Raji (cell line): ENCODE results near the gene AKT1S1.

Source experiments
- POLR2A ChIP-seq: IDR thresholded peaks from 2 replicates; pipeline ENCODE4 v1.6.1; 2011; ENCODE audit warnings: low read depth, low read length, control low read depth; ENCODE audit not compliant: insufficient read depth

AKT1S1 gene

GRCh38 chr19:49833599-49833998, 43.6 kb downstream of the AKT1S1 start:
- TF ChIP-seq POLR2A = no peak

- TF ChIP-seq POLR2A = no peak
These were observed 44.6 kb downstream of the AKT1S1 start for GRCh38 chr19:49832556-49832955.

GRCh38 chr19:49831592-49831991, 45.6 kb downstream of the AKT1S1 start:
- TF ChIP-seq POLR2A = no peak

GRCh38 chr19:49830766-49831165, 46.4 kb downstream of the AKT1S1 start:
- no peak for TF ChIP-seq POLR2A

- no peak for TF ChIP-seq POLR2A
These were observed 47.4 kb downstream of the AKT1S1 start for GRCh38 chr19:49829721-49830120.

GRCh38 chr19:49829200-49829599, 48.0 kb downstream of the AKT1S1 start:
- no peak for TF ChIP-seq POLR2A

- no peak for TF ChIP-seq POLR2A
These were observed 50.1 kb downstream of the AKT1S1 start for GRCh38 chr19:49827034-49827433.

- no peak for TF ChIP-seq POLR2A
These were observed 52.5 kb downstream of the AKT1S1 start for GRCh38 chr19:49824662-49825061.

- TF ChIP-seq POLR2A = no peak
These were observed 53.7 kb downstream of the AKT1S1 start for GRCh38 chr19:49823472-49823871.

- no peak for TF ChIP-seq POLR2A
These were observed 57.0 kb downstream of the AKT1S1 start for GRCh38 chr19:49820125-49820524.
